MCF 10A (cell line): ENCODE measurements around the gene AQR. TPM values are rescaled to one million over a fixed set of nuclear protein-coding genes. Genes with fewer than 3 reads are reported as not detected.

Experiments
- BruUV-seq: library from RNA; stranded (reverse); fragments of 400-500 nt; replicated peaks from 2 replicates; lab custom pipeline; 2021; lab: Mats Ljungman, UMichigan
- CTCF ChIA-PET: fragments of 300-600 bp; sonication (Branson Sonifier 250); formaldehyde crosslinking; extraction: SDS; loops from one replicate; lab custom pipeline; 2021; ENCODE audit warnings: antibody characterized with exemption, inconsistent platforms; lab: Yijun Ruan, JAX
- POLR2A ChIA-PET: fragments of 300-600, 350-650 bp; sonication (Branson Sonifier 250); formaldehyde crosslinking; extraction: SDS; loops from one replicate; lab custom pipeline; 2020; ENCODE audit warnings: antibody characterized with exemption, inconsistent platforms; lab: Yijun Ruan, JAX
- DNase-seq: peaks from one replicate; pipeline ENCODE4 v3.0.0-alpha.2; 2018; ENCODE audit not compliant: unreplicated experiment
- H3K27ac Mint-ChIP-seq: one replicate; pipeline ENCODE4 v1.8.0; 2022; ENCODE audit warnings: mild to moderate bottlenecking, low read depth, mixed read lengths; ENCODE audit not compliant: unreplicated experiment
- H3K27me3 Mint-ChIP-seq: one replicate; pipeline ENCODE4 v1.8.0; 2022; ENCODE audit warnings: mixed read lengths; ENCODE audit not compliant: insufficient read depth, unreplicated experiment
- H3K36me3 Mint-ChIP-seq: one replicate; pipeline ENCODE4 v1.8.0; 2022; ENCODE audit warnings: mild to moderate bottlenecking, moderate library complexity, mixed read lengths; ENCODE audit not compliant: insufficient read depth, unreplicated experiment
- H3K4me1 Mint-ChIP-seq: one replicate; pipeline ENCODE4 v1.8.0; 2022; ENCODE audit warnings: mixed read lengths; ENCODE audit not compliant: insufficient read depth, unreplicated experiment
- H3K4me3 Mint-ChIP-seq: one replicate; pipeline ENCODE4 v1.8.0; 2022; ENCODE audit warnings: mild to moderate bottlenecking, moderate library complexity, mixed read lengths; ENCODE audit not compliant: unreplicated experiment
- H3K9me3 Mint-ChIP-seq: one replicate; pipeline ENCODE4 v1.8.0; 2022; ENCODE audit warnings: mixed read lengths; ENCODE audit not compliant: unreplicated experiment
- intact Hi-C: fragments of 100-400 bp; cut with micrococcal nuclease; formaldehyde crosslinking; loops from 2 replicates; pipeline ENCODE4 v1.14.1; 2022
- total RNA-seq: library from RNA; stranded (reverse); gene quantifications from 2 replicates; pipeline ENCODE4 v1.2.3, GENCODE V29; 2022
- TF ChIP-seq, protein P1 (sequence below): fragments of 200-600 bp; IDR thresholded peaks from one replicate; pipeline ENCODE4 v1.8.0; 2022; ENCODE audit warnings: antibody characterized with exemption, mild to moderate bottlenecking; ENCODE audit not compliant: unreplicated experiment

Gene AQR
- total RNA-seq, 1 experiment from 2014 or later, result 26.5 TPM

DNA sequence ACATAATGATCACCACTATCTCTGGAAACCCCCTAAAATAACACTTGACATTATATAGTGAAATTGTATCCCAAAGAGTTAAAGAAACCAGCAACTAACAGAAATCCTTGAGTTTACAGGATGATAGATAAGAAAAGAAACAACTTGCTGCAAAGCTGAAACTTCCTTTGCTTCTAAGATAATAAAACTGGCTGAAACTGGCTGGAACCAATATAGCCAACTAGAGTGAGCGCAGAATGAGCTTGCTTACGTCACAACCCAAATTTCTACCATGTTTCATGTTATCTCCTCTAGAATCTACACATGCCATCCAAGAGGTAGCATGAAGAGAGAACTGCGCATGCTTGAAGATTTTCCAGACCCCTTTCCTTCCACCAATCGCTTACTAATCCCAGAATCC is 90.4 kb downstream of the AQR start:
- H3K27me3 Mint-ChIP-seq, result no peaks in the 10 kb centered on the region
- no peaks in the 10 kb centered on the region for H3K4me1 Mint-ChIP-seq
- intact Hi-C loops, result no loop called here
- BruUV-seq, result no TSS peak
- TF ChIP-seq, protein P1, sequence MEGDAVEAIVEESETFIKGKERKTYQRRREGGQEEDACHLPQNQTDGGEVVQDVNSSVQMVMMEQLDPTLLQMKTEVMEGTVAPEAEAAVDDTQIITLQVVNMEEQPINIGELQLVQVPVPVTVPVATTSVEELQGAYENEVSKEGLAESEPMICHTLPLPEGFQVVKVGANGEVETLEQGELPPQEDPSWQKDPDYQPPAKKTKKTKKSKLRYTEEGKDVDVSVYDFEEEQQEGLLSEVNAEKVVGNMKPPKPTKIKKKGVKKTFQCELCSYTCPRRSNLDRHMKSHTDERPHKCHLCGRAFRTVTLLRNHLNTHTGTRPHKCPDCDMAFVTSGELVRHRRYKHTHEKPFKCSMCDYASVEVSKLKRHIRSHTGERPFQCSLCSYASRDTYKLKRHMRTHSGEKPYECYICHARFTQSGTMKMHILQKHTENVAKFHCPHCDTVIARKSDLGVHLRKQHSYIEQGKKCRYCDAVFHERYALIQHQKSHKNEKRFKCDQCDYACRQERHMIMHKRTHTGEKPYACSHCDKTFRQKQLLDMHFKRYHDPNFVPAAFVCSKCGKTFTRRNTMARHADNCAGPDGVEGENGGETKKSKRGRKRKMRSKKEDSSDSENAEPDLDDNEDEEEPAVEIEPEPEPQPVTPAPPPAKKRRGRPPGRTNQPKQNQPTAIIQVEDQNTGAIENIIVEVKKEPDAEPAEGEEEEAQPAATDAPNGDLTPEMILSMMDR, result no peak
- no peak for DNase-seq
- H3K4me3 Mint-ChIP-seq, result no peak overlapping the region
- no peaks in the 10 kb centered on the region for H3K9me3 Mint-ChIP-seq
- H3K27ac Mint-ChIP-seq, result no peak overlapping the region
- peaks cover 72% of the 10 kb centered on the region for H3K36me3 Mint-ChIP-seq
- CTCF ChIA-PET, result interaction anchor here (0.9 to 1.2 kb wide), 3 partner anchors 9 to 256 kb away, joined by 3 to 5 read pairs (median 4); no protein-coding TSS in a partner anchor
- POLR2A ChIA-PET, result interaction anchor here (0.5 to 0.9 kb wide), 2 partner anchors 42 to 188 kb away, joined by 3 read pairs; no protein-coding TSS in a partner anchor

DNA sequence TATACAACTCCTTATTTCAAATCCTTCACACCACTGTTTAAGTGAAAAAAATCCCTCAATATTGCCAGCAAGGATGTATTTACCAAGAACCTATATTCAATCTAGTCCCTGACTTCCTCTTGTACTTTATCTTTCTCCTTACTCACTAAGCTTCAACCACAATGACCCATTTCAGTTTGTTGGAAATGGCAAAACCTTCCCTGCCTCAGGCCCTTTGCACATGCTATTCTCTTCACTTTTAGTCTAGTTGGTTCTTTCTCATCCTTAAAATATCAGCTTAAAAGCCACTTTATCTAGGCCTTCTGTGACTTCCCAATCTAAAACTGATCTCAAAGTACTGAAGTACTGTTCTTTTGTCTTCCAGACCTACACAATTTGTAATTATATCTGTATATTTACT is 92.9 kb downstream of the AQR start:
- TF ChIP-seq, protein P1, result no peak
- Mint-ChIP-seq H3K4me3 (no peak overlapping the region), H3K4me1 (no peaks in the 10 kb centered on the region), H3K27ac (no peak overlapping the region), H3K27me3 (no peaks in the 10 kb centered on the region), H3K9me3 (no peaks in the 10 kb centered on the region), H3K36me3 (peaks cover 81% of the 10 kb centered on the region)
- no peak for DNase-seq
- POLR2A ChIA-PET, result no interaction called here
- intact Hi-C loops, result no loop called here
- CTCF ChIA-PET, result interaction anchor here (1.1 to 2.1 kb wide), 2 partner anchors 10 to 168 kb away, joined by 3 to 7 read pairs; no protein-coding TSS in a partner anchor
- no TSS peak for BruUV-seq

DNA sequence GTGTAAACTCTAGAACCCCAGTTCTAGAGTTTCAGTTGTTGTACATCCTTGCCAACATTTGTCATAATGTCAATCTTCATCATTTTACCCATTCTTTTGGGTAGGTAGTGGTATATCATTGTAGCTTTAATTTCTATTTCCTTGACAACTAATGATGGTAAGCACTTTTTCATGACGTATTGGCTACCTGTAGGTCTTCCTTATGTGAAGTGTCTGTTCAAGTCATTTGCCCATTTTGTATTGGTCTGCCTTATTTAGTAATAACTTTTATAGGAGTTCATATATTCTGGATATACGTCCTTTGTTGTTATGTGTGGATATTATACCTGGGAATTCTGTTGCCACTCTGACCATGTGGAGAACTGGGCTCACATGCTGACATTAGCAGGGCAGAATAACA is 100.4 kb downstream of the AQR start:
- POLR2A ChIA-PET, result interaction anchor here (0.6 to 0.7 kb wide), 2 partner anchors 22 to 270 kb away, joined by 3 to 4 read pairs; no protein-coding TSS in a partner anchor
- H3K36me3 Mint-ChIP-seq, result peaks cover 64% of the 10 kb centered on the region
- CTCF ChIA-PET, result interaction anchor here (0.6 to 1.7 kb wide), 4 partner anchors 11 to 248 kb away, joined by 3 to 8 read pairs (median 3); no protein-coding TSS in a partner anchor

DNA sequence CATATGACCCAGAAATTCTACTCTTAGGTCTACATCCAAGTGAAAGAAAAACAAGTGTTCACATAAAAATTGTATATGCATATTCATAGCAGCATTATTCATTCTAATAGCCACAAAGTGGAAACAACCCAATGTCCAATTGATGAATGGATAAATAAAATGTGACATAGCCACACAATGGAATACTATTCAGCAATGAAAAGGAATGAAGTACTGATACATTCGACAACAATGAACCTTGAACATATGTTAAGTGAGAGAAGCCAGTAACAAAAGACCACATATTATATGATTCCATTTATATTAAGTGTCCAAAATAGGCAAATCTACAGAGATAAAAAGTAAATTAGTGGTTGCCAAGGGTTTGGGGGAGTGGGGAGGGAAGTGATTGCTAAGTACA is 104.0 kb downstream of the AQR start:
- no TSS peak for BruUV-seq
- Mint-ChIP-seq H3K27me3 (no peaks in the 10 kb centered on the region), H3K36me3 (peaks cover 62% of the 10 kb centered on the region), H3K4me3 (no peak overlapping the region), H3K27ac (no peak overlapping the region), H3K4me1 (no peaks in the 10 kb centered on the region), H3K9me3 (peaks cover 8% of the 10 kb centered on the region)
- TF ChIP-seq, protein P1, result no peak
- no peak for DNase-seq
- intact Hi-C loops, result no loop called here
- ChIA-PET POLR2A (interaction anchor here (0.6 to 1.0 kb wide), 2 partner anchors 9 kb away, joined by 3 read pairs; no protein-coding TSS in a partner anchor), CTCF (interaction anchor here (0.7 kb wide), 1 partner anchor 55 kb away, joined by 4 read pairs; no protein-coding TSS in a partner anchor)

More for the DNA sequence above, 100.4 kb downstream of the AQR start:
- H3K27me3 Mint-ChIP-seq, result no peaks in the 10 kb centered on the region
- intact Hi-C loops, result no loop called here
- TF ChIP-seq, protein P1, result no peak
- no peak for DNase-seq
- peaks cover 8% of the 10 kb centered on the region for H3K9me3 Mint-ChIP-seq
- no TSS peak for BruUV-seq
- H3K4me1 Mint-ChIP-seq, result no peaks in the 10 kb centered on the region
- H3K4me3 Mint-ChIP-seq, result no peak overlapping the region
- no peak overlapping the region for H3K27ac Mint-ChIP-seq
